MM.1S (cell line): Measurements from ENCODE around the gene TAF6.

Source experiments
- EZH2 ChIP-seq: fragments of 300-600 bp; sonication (generic); optimal IDR thresholded peaks from 2 replicates; pipeline ENCODE3; 2017; ENCODE audit warnings: low read depth, mild to moderate bottlenecking, antibody characterized with exemption, low read length, mixed read lengths
- EZH2phosphoT487 ChIP-seq: fragments of 300-600 bp; sonication (generic); IDR thresholded peaks from 2 replicates; pipeline ENCODE4 v1.6.1; 2018; ENCODE audit warnings: antibody characterized with exemption, low read length
- TF ChIP-seq, protein P1 (sequence below): fragments of 300-600 bp; sonication (generic); IDR thresholded peaks from 2 replicates; pipeline ENCODE4 v1.5.1; 2016; ENCODE audit warnings: antibody characterized with exemption, low read length, mixed read lengths

DNA sequence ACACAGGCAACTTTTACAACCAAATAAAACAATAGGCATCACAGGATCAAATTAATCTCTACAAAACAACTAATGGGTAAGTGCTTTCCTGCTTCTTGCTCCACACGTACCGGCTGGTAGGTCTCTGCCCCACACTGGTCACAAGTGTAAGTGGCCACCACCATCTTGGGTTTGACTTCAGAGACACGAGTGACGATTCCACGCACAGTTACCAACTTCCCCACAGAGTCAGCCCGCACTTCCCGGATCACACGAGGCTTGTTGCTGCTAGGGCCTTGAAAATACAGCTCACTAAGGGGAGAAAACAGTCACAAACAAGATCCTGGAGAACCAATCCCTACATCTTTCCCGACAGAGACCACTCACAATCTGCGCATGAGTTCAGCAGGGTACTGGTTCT, 20.2 kb downstream of the TAF6 start:
- TF ChIP-seq EZH2: no peak
- TF ChIP-seq, protein P1, sequence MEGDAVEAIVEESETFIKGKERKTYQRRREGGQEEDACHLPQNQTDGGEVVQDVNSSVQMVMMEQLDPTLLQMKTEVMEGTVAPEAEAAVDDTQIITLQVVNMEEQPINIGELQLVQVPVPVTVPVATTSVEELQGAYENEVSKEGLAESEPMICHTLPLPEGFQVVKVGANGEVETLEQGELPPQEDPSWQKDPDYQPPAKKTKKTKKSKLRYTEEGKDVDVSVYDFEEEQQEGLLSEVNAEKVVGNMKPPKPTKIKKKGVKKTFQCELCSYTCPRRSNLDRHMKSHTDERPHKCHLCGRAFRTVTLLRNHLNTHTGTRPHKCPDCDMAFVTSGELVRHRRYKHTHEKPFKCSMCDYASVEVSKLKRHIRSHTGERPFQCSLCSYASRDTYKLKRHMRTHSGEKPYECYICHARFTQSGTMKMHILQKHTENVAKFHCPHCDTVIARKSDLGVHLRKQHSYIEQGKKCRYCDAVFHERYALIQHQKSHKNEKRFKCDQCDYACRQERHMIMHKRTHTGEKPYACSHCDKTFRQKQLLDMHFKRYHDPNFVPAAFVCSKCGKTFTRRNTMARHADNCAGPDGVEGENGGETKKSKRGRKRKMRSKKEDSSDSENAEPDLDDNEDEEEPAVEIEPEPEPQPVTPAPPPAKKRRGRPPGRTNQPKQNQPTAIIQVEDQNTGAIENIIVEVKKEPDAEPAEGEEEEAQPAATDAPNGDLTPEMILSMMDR: no peak
- TF ChIP-seq EZH2phosphoT487: no peak
